Fibroblast of skin of right biceps (primary cell): ENCODE results near the gene ZDHHC14.
"Not testable (repeated sequence)": the region's sequence is repeated elsewhere in the genome, so short reads cannot be mapped to it uniquely, and the experiment has no call there.

Experiments
- DNase-seq: peaks from one replicate; pipeline ENCODE4 v3.0.0-alpha.2; 2013

ZDHHC14 gene

GRCh38 chr6:157380779-157381561 lies at the start of gene ZDHHC14:
TSS of gene ZDHHC14 (plus strand) at chr6:157381190.
- peak; percentile 83 for DNase-seq

GRCh38 chr6:157332813-157333212 lies 48.2 kb upstream of the ZDHHC14 start:
- no peak for DNase-seq

DNA sequence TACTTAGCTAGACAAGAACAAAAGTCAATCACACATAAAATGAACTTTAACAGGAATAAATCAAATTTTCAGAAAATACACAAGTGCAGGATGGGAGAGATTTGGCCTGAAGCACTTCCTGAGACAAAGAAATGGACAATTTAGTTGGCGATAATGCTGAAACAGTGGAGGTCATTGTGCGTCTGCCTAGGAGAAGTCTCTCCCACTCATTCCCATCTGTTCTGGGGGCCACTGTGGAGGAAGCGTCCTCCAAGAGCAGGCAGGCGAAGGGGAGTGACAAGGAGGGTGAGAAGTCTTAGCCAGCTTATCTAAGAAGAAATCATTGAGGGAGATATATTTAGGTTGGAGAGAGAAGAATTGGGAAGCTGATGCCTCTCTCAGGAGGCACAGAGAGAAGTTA lies 47.5 kb upstream of the ZDHHC14 start:
- no peak for DNase-seq

- no peak for DNase-seq
Measured at GRCh38 chr6:157333956-157334355, 47.0 kb upstream of the ZDHHC14 start.

DNA sequence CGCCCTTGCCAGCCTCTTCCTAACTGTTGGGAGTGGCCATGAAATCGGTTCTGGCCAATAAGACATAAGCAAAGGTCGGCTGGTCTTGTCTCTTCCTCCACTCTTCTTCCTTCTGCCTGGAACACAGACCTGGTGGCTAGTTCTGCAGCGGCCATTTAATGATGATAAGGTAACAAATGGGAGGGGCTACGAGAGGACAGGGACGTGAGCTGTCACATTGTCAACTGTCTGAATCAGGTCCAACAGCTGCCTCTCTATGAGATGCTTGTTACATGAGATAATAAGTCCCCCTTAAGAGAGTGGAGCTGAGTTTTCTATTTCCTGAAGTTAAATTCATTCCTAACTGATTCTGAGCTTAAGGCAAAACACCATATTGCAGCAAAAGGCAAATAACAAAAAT lies 45.2 kb upstream of the ZDHHC14 start:
- no peak for DNase-seq

DNA sequence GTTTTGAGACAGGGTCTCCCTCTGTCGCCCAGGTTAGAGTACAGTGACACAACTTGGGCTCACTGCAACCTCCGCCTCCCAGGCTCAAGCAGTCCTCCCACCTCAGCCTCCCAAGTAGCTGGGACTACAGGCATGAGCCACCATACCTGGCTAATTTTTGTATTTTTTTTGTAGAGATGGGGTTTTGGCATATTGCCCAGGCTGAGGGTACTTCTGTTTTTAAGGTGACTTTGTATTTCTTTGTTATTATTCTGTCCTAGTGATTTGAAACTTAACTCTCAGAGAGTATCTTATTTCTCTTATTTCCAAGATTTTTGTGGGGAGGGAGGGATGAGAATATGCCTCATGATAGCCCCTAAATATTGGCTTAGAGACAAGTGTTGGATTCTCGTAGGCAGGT lies 43.7 kb upstream of the ZDHHC14 start:
- not testable (repeated sequence) for DNase-seq

DNA sequence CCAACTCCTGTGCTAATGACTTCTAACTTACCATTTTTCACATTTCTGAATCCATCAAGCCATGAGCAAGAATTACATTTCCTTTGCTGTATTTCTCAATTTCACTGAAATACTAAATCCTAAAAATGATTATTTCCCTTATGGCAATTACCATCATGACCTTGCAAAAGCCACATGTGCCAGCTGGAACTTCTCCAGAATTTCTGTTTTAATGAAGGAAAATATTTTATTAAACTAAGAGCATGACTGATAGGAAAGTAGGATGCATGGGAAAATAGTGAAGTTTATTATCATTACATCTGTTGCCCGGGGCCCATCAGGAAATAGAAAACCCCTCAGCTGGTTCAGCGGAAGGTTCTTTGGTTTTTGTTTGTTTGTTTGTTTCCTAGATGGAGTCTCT lies 43.2 kb upstream of the ZDHHC14 start:
- no peak for DNase-seq

DNA sequence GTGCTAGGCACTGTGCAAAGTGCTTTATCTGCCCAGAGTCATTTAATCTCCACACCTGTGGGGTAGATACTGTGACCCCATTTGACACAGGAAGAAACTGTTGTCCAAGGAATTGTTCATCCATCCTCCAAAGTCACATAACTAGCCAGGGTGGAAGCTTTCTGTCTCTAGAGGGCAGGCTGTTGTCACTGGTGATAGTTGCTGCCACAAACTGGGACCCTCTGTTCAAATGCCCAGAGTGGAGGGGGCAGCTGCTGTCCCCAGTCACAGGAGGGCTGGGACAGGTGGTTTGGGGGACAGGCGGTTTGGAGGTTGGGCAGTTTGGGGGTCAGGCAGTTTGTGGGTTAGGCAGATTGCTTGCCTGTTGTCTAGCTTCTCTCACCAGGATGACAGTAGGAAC lies 41.6 kb upstream of the ZDHHC14 start:
- DNase-seq = no peak

GRCh38 chr6:157343732-157344131 lies 37.3 kb upstream of the ZDHHC14 start:
- DNase-seq = no peak

- DNase-seq = no peak
Measured at GRCh38 chr6:157346373-157346772, 34.6 kb upstream of the ZDHHC14 start.

DNA sequence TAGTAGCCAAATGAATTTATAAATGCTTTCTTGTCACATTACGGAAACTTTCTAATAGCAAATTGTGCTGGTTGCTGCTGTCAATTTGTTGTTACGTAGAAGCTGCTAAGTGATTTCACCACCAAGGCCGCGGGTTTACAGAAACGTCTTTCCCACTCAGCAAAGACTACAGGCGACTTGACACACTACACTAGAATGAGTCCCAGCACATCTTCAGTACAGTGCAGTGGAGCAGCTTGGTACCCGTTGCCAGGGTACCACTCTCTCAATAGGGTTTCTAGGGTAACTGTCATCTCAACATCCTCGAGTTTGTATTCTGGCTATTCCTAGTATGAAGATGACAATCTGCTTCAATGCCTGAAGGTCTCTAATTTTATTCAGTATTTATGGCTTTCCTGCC lies 22.7 kb upstream of the ZDHHC14 start:
- no peak for DNase-seq

- no peak for DNase-seq
Measured at GRCh38 chr6:157361886-157362285, 19.1 kb upstream of the ZDHHC14 start.

GRCh38 chr6:157364705-157365104 lies 16.3 kb upstream of the ZDHHC14 start:
- no peak for DNase-seq

- DNase-seq = no peak
Measured at GRCh38 chr6:157366648-157367047, 14.3 kb upstream of the ZDHHC14 start.

- DNase-seq = no peak
Measured at GRCh38 chr6:157368359-157369049, 12.5 kb upstream of the ZDHHC14 start.

- DNase-seq = no peak
Measured at GRCh38 chr6:157370755-157371154, 10.2 kb upstream of the ZDHHC14 start.

DNA sequence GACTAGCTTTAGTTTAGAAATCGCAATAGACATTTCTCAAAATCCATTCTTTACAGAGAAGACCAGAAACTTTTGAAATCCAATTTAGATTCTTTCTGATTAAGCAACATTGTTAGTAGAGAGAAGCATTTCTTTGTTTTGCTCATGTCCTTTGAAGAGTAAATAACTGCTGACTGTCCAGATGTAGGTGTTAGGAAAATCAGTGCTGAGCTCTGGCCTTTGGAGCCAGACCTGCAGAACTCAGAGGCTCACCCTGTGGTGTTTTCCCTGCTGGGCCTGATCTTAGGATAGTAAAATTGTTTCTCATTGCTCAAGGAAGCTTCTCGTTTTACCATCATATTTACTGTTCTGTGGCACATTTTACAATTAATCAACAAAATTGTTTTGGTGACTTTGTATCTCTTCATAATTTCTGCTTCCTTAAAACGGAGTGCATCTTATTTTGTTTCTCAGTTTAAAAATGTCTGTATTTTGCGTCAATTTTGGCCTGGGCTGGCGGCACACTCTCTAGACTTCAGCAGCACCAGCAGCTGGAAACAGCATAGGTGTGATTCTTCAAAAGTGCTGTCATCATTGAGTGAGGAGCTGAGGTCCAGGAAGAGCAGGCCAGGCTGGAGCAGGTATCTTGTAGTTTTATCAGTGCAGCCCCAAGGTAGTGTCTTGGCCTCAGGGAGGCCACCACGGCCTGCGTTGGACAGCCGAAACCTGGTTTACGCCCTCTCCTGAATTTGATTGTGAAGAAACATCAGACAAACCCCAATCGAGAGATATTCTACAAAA lies 8.3 kb upstream of the ZDHHC14 start:
- no peak for DNase-seq

DNA sequence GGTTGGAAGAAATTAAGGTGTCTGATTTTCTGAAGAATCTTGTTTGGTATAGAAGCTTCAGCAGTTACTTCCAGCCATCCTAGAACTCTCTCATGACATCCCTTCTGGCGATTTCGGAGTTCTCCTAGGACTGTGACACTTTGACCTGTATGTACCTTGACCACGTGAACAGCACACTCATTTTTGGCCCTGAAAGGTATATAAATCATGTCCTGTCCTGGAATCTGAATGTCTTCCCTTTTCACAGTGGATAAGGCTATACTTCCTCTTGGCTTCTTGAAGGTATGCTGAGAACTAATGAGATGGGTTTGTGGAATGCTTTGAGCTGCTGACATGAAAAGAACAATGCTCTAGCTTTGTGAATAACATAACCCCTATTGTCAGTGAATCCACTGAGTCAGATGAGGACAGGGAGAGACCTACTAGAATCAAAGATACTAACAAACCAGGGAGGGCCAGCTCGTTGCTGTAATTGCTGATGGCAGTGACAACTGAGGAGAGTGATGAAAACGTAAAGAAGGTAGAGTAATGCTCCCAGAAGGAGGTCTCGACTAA lies 6.0 kb upstream of the ZDHHC14 start:
- DNase-seq = no peak

GRCh38 chr6:157376241-157376640 lies 4.7 kb upstream of the ZDHHC14 start:
- no peak for DNase-seq

DNA sequence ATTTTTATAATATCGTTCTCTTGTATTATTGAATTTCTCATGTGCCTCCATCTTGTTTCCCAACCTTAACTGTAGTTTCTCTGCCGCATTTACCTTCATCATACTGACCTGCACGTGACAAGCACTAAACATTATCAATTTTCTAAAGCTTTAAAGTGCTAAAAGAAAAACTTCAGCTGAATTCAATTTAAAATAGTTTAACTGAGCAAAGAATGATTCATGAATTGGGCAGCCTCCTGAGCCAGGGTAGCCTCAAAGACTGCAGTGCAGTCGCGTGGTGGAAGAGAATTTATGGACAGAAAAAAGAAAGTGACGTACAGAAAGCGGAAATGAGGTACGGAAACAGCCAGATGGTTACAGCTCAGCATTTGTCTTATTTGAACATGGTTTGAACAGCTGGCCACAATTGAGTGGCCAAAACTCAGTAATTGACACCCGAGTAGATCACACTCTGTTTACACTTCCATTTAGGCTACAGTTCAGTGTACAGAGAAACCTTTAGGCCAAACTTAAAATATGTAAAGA lies 4.2 kb upstream of the ZDHHC14 start:
- DNase-seq = peak; percentile 61

DNA sequence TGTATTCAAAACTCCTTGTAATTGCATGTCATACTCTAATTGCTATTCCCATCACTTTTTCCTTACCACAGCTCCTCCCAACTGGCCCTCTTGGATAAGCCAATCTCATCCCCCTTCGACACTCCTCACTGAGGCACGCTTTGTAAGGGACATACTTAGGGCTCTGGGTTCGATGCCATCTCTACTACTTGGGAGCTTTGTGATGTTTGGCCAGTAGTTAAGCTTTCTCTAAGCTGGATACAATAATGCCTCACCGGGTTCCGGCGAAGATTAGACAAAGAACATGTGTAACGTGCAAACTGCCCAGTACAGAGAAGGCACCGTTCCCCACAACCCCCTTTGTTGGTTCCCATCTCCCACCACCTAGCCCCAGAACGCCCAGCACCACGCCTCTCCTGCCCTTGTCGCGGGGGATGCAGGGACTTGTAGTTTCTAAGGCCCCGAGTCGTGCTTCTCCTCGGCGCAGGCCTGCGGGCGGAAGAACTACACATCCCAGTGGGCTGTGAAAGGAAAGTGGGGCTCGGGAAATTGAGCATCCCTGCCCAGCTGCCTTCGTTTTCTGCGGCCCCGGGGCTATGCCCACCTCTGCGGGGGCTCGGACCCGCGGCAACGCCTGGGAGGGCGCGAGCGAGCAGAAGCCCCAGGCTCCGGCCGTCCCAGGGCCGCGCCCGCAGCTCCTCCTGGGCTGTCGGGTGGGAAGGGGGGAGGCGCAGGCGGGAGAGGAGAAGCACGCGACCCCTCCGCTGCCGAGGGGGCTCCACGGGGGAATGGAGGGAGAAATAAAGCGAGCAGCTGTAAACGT lies 1.1 kb upstream of the ZDHHC14 start:
- DNase-seq = peak; percentile 90

DNA sequence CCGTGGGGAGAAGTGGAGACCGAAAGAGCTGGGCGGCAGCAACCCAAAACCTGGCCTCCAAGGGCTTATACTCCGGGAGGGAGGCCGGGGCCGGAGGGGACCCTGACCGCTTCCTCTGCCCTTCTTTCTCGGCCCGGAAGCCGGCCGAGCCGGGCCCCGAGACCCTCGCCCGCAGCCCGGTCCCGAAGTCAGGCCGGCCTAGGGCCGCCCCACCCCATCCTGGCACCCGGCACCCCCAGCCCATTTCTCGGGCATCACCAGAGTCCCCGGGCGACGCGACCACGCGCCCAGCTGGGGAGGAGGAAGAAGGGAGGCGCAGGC lies 572 bp upstream of the ZDHHC14 start:
- DNase-seq = no peak
